Panc1 (cell line): ENCODE measurements around the gene AGR3. TPM values are rescaled to one million over a fixed set of nuclear protein-coding genes. Genes with fewer than 3 reads are reported as not detected.
A peak's percentile ranks its signal among the peaks of the same experiment; 100 is the strongest.

Experiments used
- ATAC-seq: fragments of 200-7000 bp; cut with Tn5 transposase; 2 replicates; pipeline ENCODE4 v1.9.1; 2020; ENCODE audit warnings: mild to moderate bottlenecking, moderate library complexity
- BruUV-seq: library from RNA; stranded (reverse); fragments of 400-500 nt; replicated peaks from 2 replicates; lab custom pipeline; 2021; lab: Mats Ljungman, UMichigan
- CTCF ChIA-PET: fragments of 300-600 bp; sonication (Branson Sonifier 250); formaldehyde crosslinking; loops from one replicate; lab custom pipeline; 2022; ENCODE audit warnings: antibody characterized with exemption; lab: Charles Lee
- POLR2A ChIA-PET: fragments of 300-600 bp; sonication (Branson Sonifier 250); formaldehyde crosslinking; loops from one replicate; lab custom pipeline; 2022; ENCODE audit warnings: antibody characterized with exemption; lab: Charles Lee
- DNase-seq: peaks from one replicate; pipeline ENCODE4 v3.0.0-alpha.2; 2010; ENCODE audit warnings: low read depth, low spot score
- H3K27ac ChIP-seq: 2 replicates; pipeline ENCODE4 v1.5.1; 2011; ENCODE audit warnings: mild to moderate bottlenecking, low read length, inconsistent platforms
- H3K27me3 ChIP-seq: fragments of 200-500 bp; sonication (Bioruptor generic); 2 replicates; pipeline ENCODE4 v1.6.0; 2014; ENCODE audit warnings: low read length, inconsistent platforms; ENCODE audit not compliant: control insufficient read depth, insufficient read depth
- H3K36me3 ChIP-seq: fragments of 200-500 bp; sonication (Bioruptor generic); 2 replicates; pipeline ENCODE4 v1.5.1; 2014; ENCODE audit warnings: inconsistent platforms, mild to moderate bottlenecking, low read length, moderate library complexity; ENCODE audit not compliant: control insufficient read depth, insufficient read depth
- H3K4me1 ChIP-seq: 2 replicates; pipeline ENCODE4 v1.5.1; 2011; ENCODE audit warnings: inconsistent platforms, mild to moderate bottlenecking, low read length, moderate library complexity; ENCODE audit not compliant: control insufficient read depth, insufficient read depth
- H3K4me3 ChIP-seq, 2 experiments: 2 replicates each; pipeline ENCODE4 v1.5.1; 2011 to 2012; ENCODE audit warnings: low read depth in 2 of 2, low read length in 2 of 2, mild to moderate bottlenecking in 2 of 2, inconsistent platforms in 1 of 2, moderate library complexity in 1 of 2
- H3K9me3 ChIP-seq: fragments of 200-500 bp; sonication (Bioruptor generic); 2 replicates; pipeline ENCODE4 v1.5.1; 2014; ENCODE audit warnings: low read depth, mild to moderate bottlenecking, inconsistent platforms, low read length, moderate library complexity; ENCODE audit not compliant: control insufficient read depth, insufficient read depth
- POLR2AphosphoS5 ChIP-seq: IDR thresholded peaks from 2 replicates; pipeline ENCODE4 v1.6.1; 2012; ENCODE audit warnings: mild to moderate bottlenecking, low read depth, low read length, moderate library complexity
- SIN3A ChIP-seq: IDR thresholded peaks from 2 replicates; pipeline ENCODE4 v1.6.1; 2012; ENCODE audit warnings: low read depth, mild to moderate bottlenecking, low read length, moderate library complexity, borderline replicate concordance; ENCODE audit not compliant: insufficient read depth
- TCF7L2 ChIP-seq: IDR thresholded peaks from 2 replicates; pipeline ENCODE4 v1.6.1; 2011; ENCODE audit warnings: mild to moderate bottlenecking, low read depth, low read length, inconsistent platforms
- in situ Hi-C: cut with HindIII; loops from 2 replicates; pipeline ENCODE4 v1.10.0; 2016; ENCODE audit warnings: low sequenced_read_pairs, low pct_unique_long_range_greater_than_20kb
- intact Hi-C: fragments of 100-400 bp; cut with micrococcal nuclease; formaldehyde crosslinking; loops from one replicate; pipeline ENCODE4 v1.10.0; 2022; ENCODE audit not compliant: unreplicated experiment
- total RNA-seq: library from RNA; stranded (reverse); gene quantifications from one replicate; pipeline ENCODE4 v1.2.1, GENCODE V29; 2021; ENCODE audit not compliant: unreplicated experiment
- TF ChIP-seq, protein P1 (sequence below): fragments of 450-650 bp; IDR thresholded peaks from 2 replicates; pipeline ENCODE4 v1.5.1; 2017; ENCODE audit warnings: mild to moderate bottlenecking
- TF ChIP-seq, protein P2 (sequence below), 2 experiments: IDR thresholded peaks; 2 replicates each; pipeline ENCODE4 v1.6.1; 2011 to 2012; ENCODE audit warnings: low read depth in 2 of 2, control low read depth in 1 of 2, low read length in 1 of 2, mild to moderate bottlenecking in 1 of 2, moderate library complexity in 1 of 2; ENCODE audit not compliant: insufficient read depth in 1 of 2

AGR3 gene
- total RNA-seq, 1 experiment from 2014 or later = not detected

- in situ Hi-C loops (no loop called here), intact Hi-C loops (loop anchor here (1.0 to 10.0 kb wide), 3 partner anchors 26 to 753 kb away; no protein-coding TSS in a partner anchor)
- ATAC-seq (no peak), DNase-seq (no peak)
- Histone ChIP-seq H3K27ac (peak overlapping the region; percentile 55; the same call in 1 of the 2 replicates), H3K36me3 (no peaks in the 10 kb centered on the region), H3K4me3 (no peak overlapping the region), H3K9me3 (no peaks in the 10 kb centered on the region), H3K4me1 (peaks cover 18% of the 10 kb centered on the region), H3K27me3 (no peaks in the 10 kb centered on the region)
- no peak for TF ChIP-seq POLR2AphosphoS5
- TF ChIP-seq, protein P1, sequence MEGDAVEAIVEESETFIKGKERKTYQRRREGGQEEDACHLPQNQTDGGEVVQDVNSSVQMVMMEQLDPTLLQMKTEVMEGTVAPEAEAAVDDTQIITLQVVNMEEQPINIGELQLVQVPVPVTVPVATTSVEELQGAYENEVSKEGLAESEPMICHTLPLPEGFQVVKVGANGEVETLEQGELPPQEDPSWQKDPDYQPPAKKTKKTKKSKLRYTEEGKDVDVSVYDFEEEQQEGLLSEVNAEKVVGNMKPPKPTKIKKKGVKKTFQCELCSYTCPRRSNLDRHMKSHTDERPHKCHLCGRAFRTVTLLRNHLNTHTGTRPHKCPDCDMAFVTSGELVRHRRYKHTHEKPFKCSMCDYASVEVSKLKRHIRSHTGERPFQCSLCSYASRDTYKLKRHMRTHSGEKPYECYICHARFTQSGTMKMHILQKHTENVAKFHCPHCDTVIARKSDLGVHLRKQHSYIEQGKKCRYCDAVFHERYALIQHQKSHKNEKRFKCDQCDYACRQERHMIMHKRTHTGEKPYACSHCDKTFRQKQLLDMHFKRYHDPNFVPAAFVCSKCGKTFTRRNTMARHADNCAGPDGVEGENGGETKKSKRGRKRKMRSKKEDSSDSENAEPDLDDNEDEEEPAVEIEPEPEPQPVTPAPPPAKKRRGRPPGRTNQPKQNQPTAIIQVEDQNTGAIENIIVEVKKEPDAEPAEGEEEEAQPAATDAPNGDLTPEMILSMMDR = no peak
- no peak for TF ChIP-seq SIN3A
- no peak for TF ChIP-seq TCF7L2
- TF ChIP-seq, protein P2, sequence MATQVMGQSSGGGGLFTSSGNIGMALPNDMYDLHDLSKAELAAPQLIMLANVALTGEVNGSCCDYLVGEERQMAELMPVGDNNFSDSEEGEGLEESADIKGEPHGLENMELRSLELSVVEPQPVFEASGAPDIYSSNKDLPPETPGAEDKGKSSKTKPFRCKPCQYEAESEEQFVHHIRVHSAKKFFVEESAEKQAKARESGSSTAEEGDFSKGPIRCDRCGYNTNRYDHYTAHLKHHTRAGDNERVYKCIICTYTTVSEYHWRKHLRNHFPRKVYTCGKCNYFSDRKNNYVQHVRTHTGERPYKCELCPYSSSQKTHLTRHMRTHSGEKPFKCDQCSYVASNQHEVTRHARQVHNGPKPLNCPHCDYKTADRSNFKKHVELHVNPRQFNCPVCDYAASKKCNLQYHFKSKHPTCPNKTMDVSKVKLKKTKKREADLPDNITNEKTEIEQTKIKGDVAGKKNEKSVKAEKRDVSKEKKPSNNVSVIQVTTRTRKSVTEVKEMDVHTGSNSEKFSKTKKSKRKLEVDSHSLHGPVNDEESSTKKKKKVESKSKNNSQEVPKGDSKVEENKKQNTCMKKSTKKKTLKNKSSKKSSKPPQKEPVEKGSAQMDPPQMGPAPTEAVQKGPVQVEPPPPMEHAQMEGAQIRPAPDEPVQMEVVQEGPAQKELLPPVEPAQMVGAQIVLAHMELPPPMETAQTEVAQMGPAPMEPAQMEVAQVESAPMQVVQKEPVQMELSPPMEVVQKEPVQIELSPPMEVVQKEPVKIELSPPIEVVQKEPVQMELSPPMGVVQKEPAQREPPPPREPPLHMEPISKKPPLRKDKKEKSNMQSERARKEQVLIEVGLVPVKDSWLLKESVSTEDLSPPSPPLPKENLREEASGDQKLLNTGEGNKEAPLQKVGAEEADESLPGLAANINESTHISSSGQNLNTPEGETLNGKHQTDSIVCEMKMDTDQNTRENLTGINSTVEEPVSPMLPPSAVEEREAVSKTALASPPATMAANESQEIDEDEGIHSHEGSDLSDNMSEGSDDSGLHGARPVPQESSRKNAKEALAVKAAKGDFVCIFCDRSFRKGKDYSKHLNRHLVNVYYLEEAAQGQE (IDR thresholded peaks at IDR 0.05; ENCODE audit: insufficient read depth in 1 of 2, low read depth in 2 of 2, low read length in 1 of 2) = no peak
- CTCF ChIA-PET = interaction anchor here (0.7 to 1.5 kb wide), 5 partner anchors 26 to 789 kb away, joined by 4 to 7 read pairs (median 5); no protein-coding TSS in a partner anchor
- POLR2A ChIA-PET = no interaction called here
- BruUV-seq = no TSS peak
Observed at GRCh38 chr7:16891874-16892643, 10.3 kb upstream of the AGR3 start.

DNA sequence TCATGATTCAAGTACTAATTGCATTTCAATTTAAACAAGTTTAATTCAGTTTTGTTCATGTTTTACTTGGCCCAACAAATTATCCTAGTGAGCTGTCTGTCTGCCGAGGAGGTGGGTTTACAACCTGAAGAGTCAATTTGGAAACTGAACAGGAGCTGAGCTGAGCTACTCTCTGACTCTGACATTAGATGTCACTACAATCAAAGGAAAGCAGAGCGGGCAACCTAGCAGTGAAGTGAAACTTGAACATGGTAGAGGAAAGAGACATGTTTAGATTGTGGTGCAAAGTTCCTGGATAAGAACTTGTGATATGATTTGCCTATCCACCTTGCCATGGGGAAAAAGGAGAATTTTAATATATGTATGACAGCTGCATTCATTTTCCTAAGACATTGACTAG, 9.6 kb upstream of the AGR3 start:
- in situ Hi-C loops = no loop called here

More for the DNA sequence above, 9.6 kb upstream of the AGR3 start:
- TF ChIP-seq, protein P2 (IDR thresholded peaks at IDR 0.05; ENCODE audit: insufficient read depth in 1 of 2, low read depth in 2 of 2, low read length in 1 of 2) = no peak
- TF ChIP-seq, protein P1 = peak; percentile 81
- ATAC-seq (peak; percentile 96), DNase-seq (peak; percentile 65)
- H3K36me3 ChIP-seq = no peaks in the 10 kb centered on the region
- ChIA-PET CTCF (interaction anchor here (0.7 to 1.5 kb wide), 5 partner anchors 27 to 790 kb away, joined by 4 to 7 read pairs (median 5); no protein-coding TSS in a partner anchor), POLR2A (no interaction called here)
- intact Hi-C loops = loop anchor here (1.0 to 10.0 kb wide), 3 partner anchors 27 to 753 kb away; no protein-coding TSS in a partner anchor
- no peaks in the 10 kb centered on the region for H3K27me3 ChIP-seq
- H3K4me1 ChIP-seq = peaks cover 18% of the 10 kb centered on the region
- H3K4me3 ChIP-seq = no peak overlapping the region
- H3K27ac ChIP-seq = peak overlapping the region; percentile 53; the same call in 1 of the 2 replicates
- BruUV-seq = no TSS peak
- no peaks in the 10 kb centered on the region for H3K9me3 ChIP-seq
